GM18502 (cell line): ENCODE results near the gene MGAT4A.

Experiments used
- ATAC-seq: cut with Tn5 transposase; IDR thresholded peaks from one replicate; pipeline ENCODE4 v1.9.1; 2021; ENCODE audit warnings: mild to moderate bottlenecking; ENCODE audit not compliant: unreplicated experiment, poor library complexity

The MGAT4A gene

GRCh38 chr2:98731041-98731893 is at the start of gene MGAT4A:
MGAT4A (minus strand) TSS chr2:98731132; CDS start chr2:98726332, 4,800 bp downstream.
- ATAC-seq = peak; percentile 84

DNA sequence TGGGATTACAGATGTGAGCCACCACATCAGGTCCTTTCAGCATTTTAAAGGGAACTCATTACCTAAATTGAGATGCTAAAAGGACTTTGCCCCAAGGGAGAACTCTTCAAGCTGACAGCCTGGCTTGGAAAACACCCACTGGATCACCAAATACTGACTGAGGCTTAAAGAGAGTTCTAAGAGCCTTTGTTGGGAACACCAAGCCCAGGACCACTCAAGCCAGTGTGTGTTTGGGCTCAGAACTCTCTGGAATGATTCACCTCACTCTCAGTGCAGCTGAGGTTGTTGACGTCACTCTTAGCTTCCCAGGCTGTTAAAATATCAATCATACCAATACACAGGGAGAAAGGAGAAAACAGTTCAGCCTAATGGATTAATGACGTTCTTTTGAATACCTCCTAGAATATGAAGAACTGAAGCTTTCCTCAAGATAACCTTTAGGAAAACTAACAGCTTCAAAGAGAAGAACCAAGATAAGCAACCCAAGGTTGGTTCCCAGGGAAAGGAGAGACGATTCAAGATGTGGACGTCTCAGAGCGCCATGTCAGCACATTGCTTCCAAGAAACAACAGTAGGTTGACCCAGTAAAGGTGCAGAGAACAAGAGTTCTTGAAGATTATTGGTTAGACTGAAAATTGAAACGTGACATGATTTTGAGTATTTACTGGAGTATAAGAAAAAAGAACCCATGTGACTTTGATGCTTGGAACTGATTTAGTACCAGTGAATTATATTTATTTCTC is 48.0 kb upstream of the MGAT4A start:
- ATAC-seq = no peak

GRCh38 chr2:98778151-98778550 is 47.2 kb upstream of the MGAT4A start:
- no peak for ATAC-seq

- ATAC-seq = no peak
Measured at GRCh38 chr2:98777710-98778109, 46.8 kb upstream of the MGAT4A start.

DNA sequence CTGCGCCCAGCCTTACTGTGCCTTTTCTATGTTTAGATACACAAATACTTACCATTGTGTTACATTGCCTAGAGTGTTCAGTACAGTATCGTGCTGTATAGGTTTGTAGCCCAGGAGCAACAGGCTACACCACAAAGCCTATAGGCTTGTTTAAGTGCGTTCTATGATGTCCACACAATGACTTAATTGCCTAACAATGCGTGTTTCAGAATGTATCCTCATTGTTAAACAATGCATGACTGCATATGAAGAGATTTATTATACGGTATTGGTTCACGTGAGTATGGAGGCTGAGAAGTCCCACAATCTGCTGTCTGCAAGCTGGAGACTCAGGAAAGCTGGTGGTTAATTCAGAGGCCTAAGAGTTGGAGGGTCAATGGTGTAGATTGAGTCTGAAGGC is 46.1 kb upstream of the MGAT4A start:
- no peak for ATAC-seq

DNA sequence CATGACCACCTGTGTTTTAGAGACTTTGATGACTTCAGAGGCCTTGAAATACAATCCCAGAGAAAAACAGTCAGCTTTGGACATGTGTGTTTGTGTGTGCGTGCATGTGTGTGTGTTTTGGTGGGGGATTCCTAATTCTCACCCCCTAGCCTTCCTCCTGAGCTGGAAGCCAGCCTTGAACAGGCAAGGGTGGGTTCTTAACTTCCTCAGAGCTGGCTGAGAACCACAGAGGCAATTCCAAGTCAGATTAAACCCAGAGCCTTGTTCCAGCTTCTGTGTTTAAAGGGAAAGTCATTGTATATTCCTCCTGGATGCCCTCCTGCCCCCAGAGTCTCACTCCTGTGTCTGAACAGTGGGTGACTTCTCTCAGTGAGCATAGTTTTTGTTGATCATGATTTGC is 45.2 kb upstream of the MGAT4A start:
- no peak for ATAC-seq

GRCh38 chr2:98775146-98775986 is 44.4 kb upstream of the MGAT4A start:
- ATAC-seq = no peak

DNA sequence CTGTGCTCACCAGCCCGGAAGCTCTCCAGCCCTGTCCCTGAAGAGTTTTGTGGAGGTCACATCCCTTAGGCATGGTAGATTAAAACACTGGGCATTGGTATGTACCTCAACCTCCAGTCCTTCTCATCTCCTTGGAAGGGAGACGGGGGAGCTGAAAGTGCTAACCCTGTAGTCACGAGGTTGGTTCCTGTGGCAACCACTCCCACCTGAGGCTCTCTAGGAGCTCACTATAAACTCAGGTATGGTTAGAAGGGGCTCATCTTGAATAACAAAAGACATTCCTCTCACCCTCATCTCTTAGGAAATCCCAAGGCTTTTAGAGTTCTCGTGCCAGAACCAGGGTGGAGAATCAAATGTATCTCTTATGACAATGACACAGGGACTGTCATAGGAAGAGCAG is 43.0 kb upstream of the MGAT4A start:
- no peak for ATAC-seq

DNA sequence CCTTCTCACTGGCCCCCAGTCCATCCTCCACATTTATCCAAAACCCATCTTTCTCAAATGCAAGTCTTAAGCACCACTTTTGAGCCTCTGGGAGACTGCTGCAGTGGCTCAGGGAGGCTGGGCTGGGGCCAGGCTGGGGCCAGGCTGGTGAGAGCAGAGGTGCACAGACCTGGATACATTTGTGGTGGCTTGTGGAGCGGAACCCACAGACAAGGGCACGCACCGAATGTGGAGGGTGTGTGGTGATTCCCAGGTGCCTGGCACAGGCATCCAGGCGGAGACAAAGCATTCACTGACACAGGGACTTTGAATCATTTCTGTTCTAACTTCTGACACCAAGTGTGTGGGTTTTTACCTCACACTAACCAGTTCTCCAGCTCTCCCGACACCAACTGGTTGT is 42.2 kb upstream of the MGAT4A start:
- ATAC-seq = no peak

DNA sequence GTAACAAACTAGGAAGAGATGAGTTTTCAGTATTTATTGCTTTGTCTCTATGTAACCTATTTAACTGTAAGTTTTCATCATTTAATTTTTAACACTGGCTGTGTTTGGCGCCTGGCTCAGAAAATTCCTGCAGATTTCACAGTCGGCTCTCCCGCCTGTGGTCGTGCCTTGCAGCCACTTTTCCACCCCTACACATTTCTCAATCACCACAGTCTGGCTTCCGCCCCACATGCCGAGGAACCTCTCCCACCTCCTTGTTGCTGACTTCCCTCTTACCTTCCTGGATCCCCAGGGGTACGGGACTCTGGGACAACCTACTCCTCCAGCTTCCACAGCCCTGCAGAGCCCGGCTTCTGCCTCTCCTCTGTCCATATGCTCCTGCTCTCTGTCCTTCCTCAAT is 41.6 kb upstream of the MGAT4A start:
- no peak for ATAC-seq

- no peak for ATAC-seq
Measured at GRCh38 chr2:98771721-98772524, 41.0 kb upstream of the MGAT4A start.

GRCh38 chr2:98771264-98771663 is 40.3 kb upstream of the MGAT4A start:
- no peak for ATAC-seq

GRCh38 chr2:98769784-98770183 is 38.9 kb upstream of the MGAT4A start:
- no peak for ATAC-seq

GRCh38 chr2:98769114-98769476 is 38.2 kb upstream of the MGAT4A start:
- ATAC-seq = no peak

GRCh38 chr2:98768384-98769113 is 37.6 kb upstream of the MGAT4A start:
- no peak for ATAC-seq

GRCh38 chr2:98764499-98764898 is 33.6 kb upstream of the MGAT4A start:
- no peak for ATAC-seq

- no peak for ATAC-seq
Measured at GRCh38 chr2:98763209-98763951, 32.4 kb upstream of the MGAT4A start.

GRCh38 chr2:98761909-98762308 is 31.0 kb upstream of the MGAT4A start:
- ATAC-seq = no peak
